ENCODE data around the gene C1orf52. TPM values are rescaled to one million over a fixed set of nuclear protein-coding genes. Genes with fewer than 3 reads are reported as not detected.

The C1orf52 gene
- total RNA-seq = 10 to 100 TPM; 21.0 to 35.4 TPM

DNA sequence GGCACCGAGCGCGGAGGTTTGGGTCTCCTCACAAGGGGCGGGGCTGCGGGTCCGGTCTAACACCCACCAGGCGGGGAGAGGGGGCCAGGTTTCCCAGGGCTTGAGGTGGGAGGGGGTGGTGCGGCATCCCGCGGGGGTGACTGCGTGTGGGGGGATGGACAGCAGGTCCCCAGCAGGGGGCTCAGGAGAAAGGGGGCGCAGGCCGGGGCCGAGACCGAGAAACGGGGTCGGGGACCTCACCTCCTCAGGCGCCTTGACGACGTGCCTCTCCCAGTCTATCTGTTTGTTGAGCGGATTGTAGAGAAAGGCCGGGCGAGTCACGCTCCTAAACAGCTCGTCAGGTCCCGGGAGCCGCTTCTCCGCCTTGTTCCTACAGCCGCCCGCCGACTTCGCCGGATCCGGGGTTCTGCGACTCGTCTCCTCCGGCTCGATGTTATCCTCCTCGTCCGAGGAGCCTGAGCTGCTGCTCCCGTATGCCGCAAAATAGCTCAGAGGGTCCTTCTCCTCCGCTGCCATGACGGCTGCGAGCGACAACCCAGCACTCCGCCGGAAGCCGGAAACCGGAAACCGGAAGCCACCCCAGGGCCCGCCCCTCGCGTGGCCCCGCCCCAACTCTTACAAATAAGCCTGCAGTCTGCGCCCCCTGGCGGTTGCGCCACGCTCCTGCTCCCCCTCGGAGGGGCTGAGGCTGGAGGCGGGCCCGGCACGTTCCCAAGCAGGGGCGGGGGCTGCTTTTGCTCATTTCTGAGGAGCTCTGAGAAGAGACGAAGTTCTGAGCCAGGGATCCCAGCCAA, at the start of gene C1orf52:
Gene C1orf52 (minus strand): TSS at position 545 of the 794 bp plus-strand sequence. CDS start 29 bp downstream, at position 516.
- Mint-ChIP-seq H3K36me3 (peaks cover 22 to 25% of the 10 kb centered on the region in 2 donors), H3K27ac (peak within 1 kb of the TSS; percentile 93), H3K9me3 (no peaks in the 10 kb centered on the region)
- DNase-seq (ENCODE audit: low spot score in 2 of 2) (peak; percentile 93 to 97), ATAC-seq (peak; percentile 97 to 99)

DNA sequence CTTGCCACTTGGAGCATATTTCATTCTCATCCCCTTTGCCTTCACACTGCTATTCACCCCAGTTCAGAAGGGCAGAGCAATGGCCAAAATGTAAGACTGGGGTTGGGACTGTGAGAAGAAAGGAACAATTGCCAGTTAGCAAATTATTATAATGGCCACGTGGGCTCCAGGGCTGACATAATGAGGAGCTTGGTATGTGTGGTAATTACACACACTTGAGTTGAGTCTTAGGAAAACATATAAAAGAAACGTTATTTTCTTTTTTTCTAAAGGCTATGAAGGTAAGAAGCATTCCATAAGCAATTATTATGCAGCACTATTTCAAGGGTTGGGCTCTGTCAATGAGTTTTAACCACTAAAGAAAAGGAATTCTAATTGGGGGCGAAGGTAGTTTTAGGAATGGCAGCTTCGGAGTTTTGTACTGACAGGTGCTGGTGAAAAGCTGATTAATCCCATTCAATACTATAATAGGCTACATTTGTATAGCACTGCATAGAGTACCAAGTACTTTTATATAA, 49.4 kb upstream of the C1orf52 start:
- no peak for ATAC-seq
- Mint-ChIP-seq H3K27ac (no peak overlapping the region), H3K36me3 (no peaks in the 10 kb centered on the region)

DNA sequence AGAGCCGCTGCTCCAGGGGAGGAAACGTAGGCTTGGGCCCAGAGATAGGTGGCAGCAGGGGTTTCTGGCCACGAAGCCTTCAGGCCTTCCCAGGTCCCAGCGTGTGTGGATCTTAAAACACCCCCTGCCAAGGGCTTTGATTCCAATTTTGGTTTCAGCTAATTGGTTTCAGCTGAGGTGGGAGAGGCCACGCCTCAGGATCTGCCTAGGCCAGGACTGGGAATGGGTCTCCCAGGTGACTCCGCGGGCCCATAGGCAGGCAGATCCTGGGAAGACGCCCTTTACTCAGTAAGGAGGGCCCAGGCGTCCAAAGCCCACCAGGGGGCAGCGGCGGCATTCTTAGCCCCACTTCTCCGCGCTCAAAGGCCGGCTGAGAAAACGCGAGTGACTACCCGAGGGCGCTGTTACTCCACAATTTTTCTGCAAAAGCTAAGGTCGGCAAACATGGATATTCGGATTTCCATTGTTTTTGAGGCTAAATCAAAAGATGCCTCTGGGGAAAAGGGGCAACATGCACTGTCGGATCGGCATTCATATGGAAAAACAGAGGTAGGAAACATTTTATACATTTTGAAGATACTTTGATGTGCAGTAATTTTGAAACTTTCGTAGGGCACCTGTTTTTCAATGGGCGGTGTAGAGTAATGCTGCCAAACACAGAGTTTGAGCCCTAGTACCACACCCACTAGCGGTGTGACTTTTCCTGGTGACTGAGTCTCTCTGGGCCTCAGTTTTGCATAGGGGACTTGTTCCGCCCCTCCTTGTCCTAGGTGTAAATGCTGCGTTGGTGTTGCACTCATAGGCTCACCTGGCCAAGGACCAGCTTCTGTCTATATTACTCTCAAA, 48.7 kb upstream of the C1orf52 start:
- ATAC-seq = peak; percentile 83 to 92
- Mint-ChIP-seq H3K27ac (no peak overlapping the region), H3K36me3 (no peaks in the 10 kb centered on the region), H3K9me3 (no peaks in the 10 kb centered on the region)
- DNase-seq (ENCODE audit: low spot score in 2 of 2) = peak in 1 of 2 donors; percentile 73

More for the DNA sequence above, 49.4 kb upstream of the C1orf52 start:
- no peak for DNase-seq (ENCODE audit: low spot score in 2 of 2)
- no peaks in the 10 kb centered on the region for H3K9me3 Mint-ChIP-seq

DNA sequence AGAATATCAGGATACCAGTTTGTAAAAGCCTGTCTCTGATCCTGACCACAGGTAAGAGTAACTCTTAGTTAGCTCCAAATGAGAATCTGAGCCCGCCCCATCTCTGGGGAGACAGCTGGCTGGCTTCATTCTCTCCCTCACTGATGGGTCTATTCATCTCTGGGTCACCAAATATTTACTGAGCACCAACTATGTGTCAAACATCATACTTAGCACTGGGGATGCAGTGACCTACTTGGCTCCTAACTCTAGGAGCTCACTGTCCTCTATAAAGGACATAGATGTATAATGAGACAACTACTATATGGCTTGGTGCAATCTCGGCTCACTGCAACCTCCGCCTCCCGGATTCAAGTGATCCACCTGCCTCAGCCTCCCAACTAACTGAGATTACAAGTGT, 46.8 kb upstream of the C1orf52 start:
- DNase-seq (ENCODE audit: low spot score in 2 of 2) = no peak
- Mint-ChIP-seq H3K9me3 (no peaks in the 10 kb centered on the region), H3K27ac (no peak overlapping the region), H3K36me3 (no peaks in the 10 kb centered on the region)
- ATAC-seq = no peak

DNA sequence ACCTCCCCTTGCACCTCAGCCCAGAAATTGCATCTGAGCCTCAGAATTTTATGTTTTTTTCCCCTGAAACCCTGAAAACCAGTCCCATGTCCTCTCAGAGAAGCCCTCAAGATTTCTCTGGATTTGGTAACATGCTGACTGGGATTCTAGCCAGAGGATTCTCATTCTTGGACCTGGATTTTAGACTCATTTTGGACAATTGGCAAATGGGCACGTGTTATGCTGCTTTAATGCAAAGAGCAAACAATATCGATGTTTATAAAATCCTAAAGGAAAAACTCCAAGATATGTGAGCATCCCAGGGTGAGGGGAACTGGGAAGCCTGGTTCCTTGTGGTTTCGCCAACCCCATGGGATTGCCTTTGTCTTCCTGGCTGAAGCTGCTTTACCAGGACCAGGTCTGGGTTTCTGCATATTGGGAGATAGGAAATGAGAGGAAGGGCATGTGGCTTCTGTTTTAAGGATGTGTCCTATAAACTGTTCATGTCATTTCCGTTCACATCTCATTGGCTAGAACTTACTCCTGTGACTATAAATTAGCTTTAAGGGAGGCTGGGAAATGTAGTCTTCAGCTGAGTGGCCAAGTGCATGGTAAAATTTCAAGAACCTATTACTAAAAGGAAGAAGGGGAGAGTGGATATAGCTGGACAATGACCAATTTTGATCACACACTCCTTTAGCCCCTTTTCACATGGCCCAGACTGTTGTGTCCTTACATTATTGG, 44.1 kb upstream of the C1orf52 start:
- ATAC-seq (no peak), DNase-seq (ENCODE audit: low spot score in 2 of 2) (no peak)
- Mint-ChIP-seq H3K36me3 (no peaks in the 10 kb centered on the region), H3K27ac (no peak overlapping the region), H3K9me3 (no peaks in the 10 kb centered on the region)

DNA sequence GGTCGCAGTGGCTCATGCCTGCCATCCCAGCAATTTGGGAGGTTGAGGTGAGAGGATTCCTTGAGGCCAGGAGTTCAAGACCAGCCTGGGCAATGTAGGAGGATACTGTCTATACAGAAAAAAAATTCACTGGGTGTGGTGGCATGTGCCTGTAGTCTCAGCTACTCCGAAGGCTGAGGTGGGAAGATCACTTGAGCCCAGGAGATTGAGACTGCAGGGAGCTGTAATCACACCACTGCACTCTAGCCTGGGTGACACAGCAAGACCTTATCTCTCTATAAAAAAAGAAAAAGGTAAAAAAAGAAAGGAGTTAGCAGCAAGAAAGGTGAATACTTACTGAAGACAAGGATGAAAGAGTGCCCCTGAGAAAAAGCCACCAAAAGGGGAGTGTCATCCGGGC, 40.7 kb upstream of the C1orf52 start:
- no peak overlapping the region for H3K27ac Mint-ChIP-seq
- ATAC-seq = no peak
- H3K9me3 Mint-ChIP-seq = no peaks in the 10 kb centered on the region
- DNase-seq (ENCODE audit: low spot score in 2 of 2) = no peak
- no peaks in the 10 kb centered on the region for H3K36me3 Mint-ChIP-seq

DNA sequence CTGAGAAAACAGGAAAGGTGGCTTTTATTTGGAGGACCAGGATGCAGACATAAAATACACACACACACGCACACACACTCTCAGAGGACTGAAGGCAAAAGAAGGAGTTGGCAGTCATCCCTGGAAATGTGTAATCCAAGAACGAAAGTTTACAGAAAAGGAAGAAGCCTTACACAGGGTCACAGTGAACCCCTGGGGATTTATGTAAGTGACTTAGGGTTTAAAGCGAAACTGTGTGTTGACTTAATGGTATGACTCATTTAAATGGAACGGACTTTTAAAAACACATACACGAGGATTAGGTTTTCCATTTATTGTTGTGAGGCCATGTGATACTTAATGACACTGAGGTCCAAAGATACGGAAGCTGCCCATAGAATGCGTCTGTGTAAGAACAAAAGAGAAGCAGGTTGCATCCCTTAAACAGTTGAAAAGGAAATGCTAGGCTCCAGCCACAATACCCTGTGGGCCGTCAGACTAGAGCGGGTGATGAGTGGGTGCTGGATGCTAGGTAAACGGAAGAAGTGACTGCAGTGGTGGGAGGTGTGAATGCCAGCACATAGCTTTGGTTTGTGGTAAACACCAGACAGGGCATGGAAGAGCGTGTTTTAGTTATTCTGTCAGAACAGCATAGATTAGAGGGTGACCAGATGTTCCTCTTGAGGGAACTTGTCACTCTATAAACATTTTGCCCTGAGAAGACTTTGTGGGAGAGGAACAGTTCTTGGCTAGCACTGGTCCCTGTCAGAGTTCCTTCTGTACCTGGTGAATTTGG, 38.6 kb upstream of the C1orf52 start:
- DNase-seq (ENCODE audit: low spot score in 2 of 2) = peak; percentile 74 to 80
- peak overlapping the region; percentile 22 to 63 for H3K27ac Mint-ChIP-seq
- peak; percentile 98 for ATAC-seq
- H3K9me3 Mint-ChIP-seq = no peaks in the 10 kb centered on the region
- no peaks in the 10 kb centered on the region for H3K36me3 Mint-ChIP-seq

DNA sequence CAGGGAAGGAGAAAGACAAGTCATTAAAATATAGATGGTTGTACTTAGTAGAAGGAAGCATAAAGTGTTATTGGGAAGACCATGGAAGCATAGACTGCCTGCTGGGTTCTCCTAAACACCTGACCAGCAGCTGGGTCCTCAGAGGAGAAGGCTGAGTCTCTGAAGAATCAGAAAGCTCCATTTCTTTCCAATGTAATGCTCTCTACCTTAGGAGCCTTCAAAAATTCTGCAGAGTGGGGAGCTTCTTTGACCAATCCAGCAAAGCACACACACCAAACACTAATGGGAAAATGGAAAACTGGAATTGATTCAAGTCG, 38.0 kb upstream of the C1orf52 start:
- H3K27ac Mint-ChIP-seq = peak overlapping the region; percentile 22 to 63
- DNase-seq (ENCODE audit: low spot score in 2 of 2) (no peak), ATAC-seq (no peak)
- no peaks in the 10 kb centered on the region for H3K9me3 Mint-ChIP-seq
- H3K36me3 Mint-ChIP-seq = no peaks in the 10 kb centered on the region

DNA sequence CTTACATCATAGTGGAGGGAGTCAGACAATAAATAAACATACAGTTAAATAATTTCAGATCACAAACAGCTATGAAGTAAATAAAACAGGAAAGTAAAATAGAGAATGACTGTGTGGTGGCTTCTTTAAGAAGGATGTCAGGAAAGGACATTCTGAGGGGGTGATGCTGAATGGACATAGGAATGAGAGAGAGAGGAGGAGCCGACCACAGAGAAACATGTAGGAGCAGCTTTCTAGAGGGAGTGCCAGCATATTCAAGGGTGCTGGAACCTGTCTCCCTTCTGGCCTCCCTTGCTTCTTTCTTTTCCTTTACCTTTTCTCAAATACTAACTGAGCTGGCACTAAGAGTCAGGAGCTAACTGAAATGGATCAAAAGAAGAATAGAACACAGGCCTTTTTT, 37.5 kb upstream of the C1orf52 start:
- no peaks in the 10 kb centered on the region for H3K9me3 Mint-ChIP-seq
- ATAC-seq (no peak), DNase-seq (ENCODE audit: low spot score in 2 of 2) (no peak)
- H3K36me3 Mint-ChIP-seq = no peaks in the 10 kb centered on the region
- H3K27ac Mint-ChIP-seq = peak overlapping the region; percentile 4 to 63

DNA sequence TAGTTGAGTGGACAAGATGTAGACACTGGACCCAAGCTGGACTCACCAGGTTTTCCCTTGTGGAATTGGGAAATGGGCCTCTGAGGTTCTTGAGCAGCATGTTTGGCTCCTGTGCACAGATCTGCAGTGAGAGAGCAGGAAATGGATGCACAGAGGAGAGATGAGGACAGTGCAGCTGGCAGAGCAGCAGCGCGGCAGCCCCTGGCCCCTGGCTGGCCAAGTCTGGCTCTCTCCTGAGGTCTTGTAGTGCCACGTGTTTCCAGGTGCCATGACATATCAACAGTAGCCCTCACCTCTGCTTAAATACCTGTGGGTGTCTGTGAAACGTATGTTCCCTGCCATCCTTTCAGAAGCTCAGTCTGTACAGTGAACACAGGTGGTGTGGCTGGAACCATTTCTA, 36.2 kb upstream of the C1orf52 start:
- Mint-ChIP-seq H3K36me3 (no peaks in the 10 kb centered on the region), H3K27ac (no peak overlapping the region), H3K9me3 (no peaks in the 10 kb centered on the region)
- DNase-seq (ENCODE audit: low spot score in 2 of 2) (no peak), ATAC-seq (no peak)

DNA sequence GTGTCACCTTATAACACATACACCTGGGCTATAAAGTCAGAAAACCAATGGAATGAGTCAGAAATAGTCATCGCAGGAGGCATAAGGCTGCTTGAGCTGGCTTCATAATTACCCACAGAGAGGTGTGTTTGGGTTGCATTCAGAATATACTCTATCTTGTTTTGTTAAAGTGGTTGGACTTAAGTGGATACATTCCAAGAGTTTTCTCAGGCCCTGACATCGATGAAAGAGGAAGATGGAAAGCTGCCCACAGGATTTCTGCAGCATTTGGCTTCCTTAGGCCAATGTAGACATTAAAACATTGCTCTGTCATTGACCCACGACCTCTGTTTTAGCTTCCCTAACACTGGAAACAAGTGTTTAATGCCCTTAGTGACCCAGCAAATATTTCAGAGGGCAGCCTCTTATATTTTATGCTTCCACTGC, 35.6 kb upstream of the C1orf52 start:
- peak in 1 of 2 donors; percentile 40 for ATAC-seq
- Mint-ChIP-seq H3K9me3 (no peaks in the 10 kb centered on the region), H3K27ac (no peak overlapping the region), H3K36me3 (no peaks in the 10 kb centered on the region)
- no peak for DNase-seq (ENCODE audit: low spot score in 2 of 2)

DNA sequence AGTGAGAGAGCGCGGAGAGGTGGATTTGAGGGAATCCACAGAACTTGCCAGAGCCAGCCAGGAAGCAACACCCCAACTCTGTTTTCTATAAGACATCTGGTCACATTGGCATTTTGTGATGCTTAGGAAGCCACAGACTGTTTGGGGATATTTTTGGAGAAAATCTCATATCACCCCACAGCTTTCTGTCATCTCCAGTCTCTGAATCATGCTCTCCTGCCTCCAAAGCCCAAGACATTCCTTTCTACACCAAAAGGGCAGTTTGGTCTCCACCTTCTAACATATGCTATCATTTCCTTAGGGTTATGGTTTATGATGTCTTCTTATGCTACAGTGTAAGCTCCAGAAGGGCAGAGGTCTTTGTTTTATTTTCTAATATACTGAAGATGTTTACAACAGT, 31.4 kb upstream of the C1orf52 start:
- Mint-ChIP-seq H3K36me3 (no peaks in the 10 kb centered on the region), H3K27ac (no peak overlapping the region), H3K9me3 (no peaks in the 10 kb centered on the region)
- ATAC-seq = no peak
- DNase-seq (ENCODE audit: low spot score in 2 of 2) = no peak

DNA sequence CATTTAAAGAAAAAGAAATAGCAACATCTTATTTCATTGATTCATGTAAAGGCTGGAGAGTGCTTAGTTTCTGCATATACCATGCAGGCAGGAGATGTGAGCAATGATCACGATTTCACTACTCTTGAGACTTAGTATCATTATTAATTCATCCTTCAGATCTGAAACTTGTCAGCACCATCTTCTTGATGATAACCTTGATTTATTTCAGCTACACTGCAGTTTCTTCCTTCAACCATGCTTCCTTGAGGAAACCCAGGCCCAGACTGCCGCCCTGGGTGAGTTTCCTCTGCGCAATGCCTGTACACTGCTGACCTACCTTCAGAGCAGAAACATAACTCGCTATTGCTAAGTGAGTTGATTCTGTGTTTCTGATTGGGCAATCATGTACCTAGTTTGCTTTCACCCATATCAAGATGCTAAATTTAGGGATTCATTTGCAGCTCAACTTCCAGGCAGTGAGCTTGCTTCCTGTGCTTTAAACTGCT, 30.4 kb upstream of the C1orf52 start:
- ATAC-seq (peak; percentile 59 to 80), DNase-seq (ENCODE audit: low spot score in 2 of 2) (no peak)
- H3K27ac Mint-ChIP-seq = no peak overlapping the region
- H3K36me3 Mint-ChIP-seq = no peaks in the 10 kb centered on the region
- H3K9me3 Mint-ChIP-seq = no peaks in the 10 kb centered on the region

DNA sequence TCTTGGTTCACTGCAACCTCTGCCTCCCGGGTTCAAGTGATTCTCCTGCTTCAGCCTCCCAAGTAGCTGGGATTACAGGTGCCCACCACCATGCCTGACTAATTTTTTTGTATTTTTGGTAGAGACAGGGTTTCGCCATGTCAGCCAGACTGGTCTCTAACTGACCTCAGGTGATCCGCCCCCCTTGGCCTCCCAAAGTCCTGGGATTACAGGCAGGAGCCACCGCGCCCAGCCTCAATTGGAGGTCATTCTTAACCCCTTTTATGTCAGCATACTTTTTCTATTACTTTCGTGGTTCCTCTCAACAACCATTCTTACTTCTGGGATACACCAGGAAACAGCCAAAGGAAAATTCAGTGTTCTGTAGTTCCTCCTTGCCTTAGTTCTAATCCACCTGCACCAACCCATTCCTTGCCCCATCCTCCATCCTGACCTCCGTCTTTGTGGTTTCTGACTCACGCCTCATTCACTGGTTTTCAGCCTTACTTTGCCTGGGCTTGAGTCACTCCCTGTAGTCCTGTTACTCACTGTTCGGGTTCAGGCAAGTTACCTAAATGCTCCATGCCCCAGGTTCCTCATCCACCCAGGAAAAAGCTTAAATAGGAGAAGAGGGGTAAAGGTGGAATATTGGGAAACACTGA, 29.9 kb upstream of the C1orf52 start:
- no peak overlapping the region for H3K27ac Mint-ChIP-seq
- ATAC-seq = peak; percentile 92 to 97
- DNase-seq (ENCODE audit: low spot score in 2 of 2) = no peak
- H3K36me3 Mint-ChIP-seq = no peaks in the 10 kb centered on the region
- no peaks in the 10 kb centered on the region for H3K9me3 Mint-ChIP-seq

DNA sequence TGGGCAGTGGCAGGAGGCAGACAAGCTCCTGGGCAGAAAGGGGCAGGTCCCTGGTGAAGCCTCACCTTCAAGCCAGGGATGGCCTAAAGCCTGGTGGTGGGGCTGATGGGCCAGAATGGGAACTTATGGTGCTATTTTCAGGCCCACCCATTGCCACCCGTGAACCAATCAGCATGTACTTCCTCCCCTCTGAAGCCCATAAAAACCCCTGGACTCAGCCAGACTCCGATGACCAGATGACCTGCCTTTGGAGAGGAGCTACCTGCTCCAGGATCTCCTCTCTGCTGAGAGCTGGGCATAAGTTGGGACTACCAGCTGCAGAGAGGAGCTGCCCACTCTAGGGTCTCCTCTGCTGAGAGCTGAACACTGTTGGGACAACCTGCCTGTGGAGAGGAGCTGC, 24.7 kb upstream of the C1orf52 start:
- DNase-seq (ENCODE audit: low spot score in 2 of 2) (no peak), ATAC-seq (no peak)
- no peak overlapping the region for H3K27ac Mint-ChIP-seq
- no peaks in the 10 kb centered on the region for H3K9me3 Mint-ChIP-seq
- H3K36me3 Mint-ChIP-seq = no peaks in the 10 kb centered on the region

Measured in activated naive CD4-positive, alpha-beta T cell treated with anti-CD3 and anti-CD28 coated beads, Interleukin-2, amount 50 U/mL, for 72 hours (primary cell).